OCI-LY1 (cell line): ENCODE data around the gene CDK5RAP3.

Source experiments
- H2AFZ ChIP-seq: fragments of 200-600 bp; sonication (generic), shearing (Covaris generic); 2 replicates; pipeline ENCODE4 v1.6.0; 2014; ENCODE audit warnings: antibody characterized with exemption, mild to moderate bottlenecking, low read length
- H3F3A ChIP-seq: fragments of 200-600 bp; sonication (generic), shearing (Covaris generic); 2 replicates; pipeline ENCODE4 v1.6.0; 2014; ENCODE audit warnings: mild to moderate bottlenecking, antibody characterized with exemption, low read length, moderate library complexity; ENCODE audit not compliant: insufficient read depth
- H3K27ac ChIP-seq: fragments of 200-600 bp; sonication (generic); 2 replicates; pipeline ENCODE4 v1.5.1; 2014; ENCODE audit warnings: low read length, mixed run types, mild to moderate bottlenecking, low read depth; ENCODE audit not compliant: poor library complexity, severe bottlenecking
- H3K27me3 ChIP-seq: fragments of 200-600 bp; sonication (generic); 2 replicates; pipeline ENCODE4 v1.6.0; 2014; ENCODE audit warnings: antibody characterized with exemption, mild to moderate bottlenecking, low read length, moderate library complexity; ENCODE audit not compliant: insufficient read depth
- H3K36me3 ChIP-seq: fragments of 200-600 bp; sonication (generic); 2 replicates; pipeline ENCODE4 v1.6.1; 2014; ENCODE audit warnings: mild to moderate bottlenecking, antibody characterized with exemption, low read length, moderate library complexity, mixed read lengths; ENCODE audit not compliant: insufficient read depth
- H3K4me1 ChIP-seq: fragments of 200-600 bp; sonication (generic); 2 replicates; pipeline ENCODE4 v1.5.1; 2014; ENCODE audit warnings: mild to moderate bottlenecking, low read length, moderate library complexity; ENCODE audit not compliant: insufficient read depth, severe bottlenecking
- H3K4me2 ChIP-seq: fragments of 200-600 bp; sonication (generic), shearing (Covaris generic); 2 replicates; pipeline ENCODE4 v1.6.1; 2014; ENCODE audit warnings: low read length
- H3K4me3 ChIP-seq: fragments of 200-600 bp; sonication (generic); 2 replicates; pipeline ENCODE4 v1.5.1; 2014; ENCODE audit warnings: low read length, low read depth, mild to moderate bottlenecking, mixed read lengths; ENCODE audit not compliant: poor library complexity, severe bottlenecking
- H3K79me2 ChIP-seq: fragments of 200-600 bp; shearing (Covaris generic); 2 replicates; pipeline ENCODE4 v1.6.1; 2016; ENCODE audit warnings: mixed run types, low read length, mixed read lengths; ENCODE audit not compliant: insufficient read depth
- H3K9ac ChIP-seq: fragments of 200-600 bp; sonication (generic), shearing (Covaris generic); 2 replicates; pipeline ENCODE4 v1.6.1; 2014; ENCODE audit warnings: mild to moderate bottlenecking, low read length, mixed read lengths
- H3K9me2 ChIP-seq: fragments of 200-600 bp; sonication (generic), shearing (Covaris generic); 2 replicates; pipeline ENCODE4 v1.6.1; 2014; ENCODE audit warnings: low read depth, mild to moderate bottlenecking, low read length, mixed read lengths
- H3K9me3 ChIP-seq: fragments of 200-600 bp; shearing (Covaris generic); 2 replicates; pipeline ENCODE4 v1.6.1; 2014; ENCODE audit warnings: low read length, mixed read lengths
- H4K20me1 ChIP-seq: fragments of 200-600 bp; sonication (generic), shearing (Covaris generic); 2 replicates; pipeline ENCODE4 v1.6.0; 2016; ENCODE audit warnings: mild to moderate bottlenecking, low read length; ENCODE audit not compliant: insufficient read depth
- CTCF ChIP-seq: fragments of 200-600 bp; sonication (generic), shearing (Covaris generic); IDR thresholded peaks from 2 replicates; pipeline ENCODE4 v1.5.1; 2017; ENCODE audit warnings: mild to moderate bottlenecking, antibody characterized with exemption, low read length, moderate library complexity, mixed read lengths
- EZH2 ChIP-seq: fragments of 200-600 bp; sonication (generic), shearing (Covaris generic); IDR thresholded peaks from 2 replicates; pipeline ENCODE4 v1.8.0; 2017; ENCODE audit warnings: borderline replicate concordance, mixed run types, mild to moderate bottlenecking, antibody characterized with exemption, low read length, moderate library complexity, mixed read lengths

Gene CDK5RAP3

GRCh38 chr17:47989159-47989558 is 18.2 kb downstream of the CDK5RAP3 start:
- Histone ChIP-seq H3K4me1 (no peaks in the 10 kb centered on the region), H4K20me1 (no peaks in the 10 kb centered on the region), H3F3A (no peaks in the 10 kb centered on the region), H3K27ac (no peak overlapping the region), H3K79me2 (no peaks in the 10 kb centered on the region), H2AFZ (no peak overlapping the region), H3K9me3 (no peaks in the 10 kb centered on the region), H3K4me3 (no peak overlapping the region), H3K27me3 (no peaks in the 10 kb centered on the region), H3K9me2 (no peaks in the 10 kb centered on the region), H3K9ac (no peak overlapping the region), H3K4me2 (no peak overlapping the region), H3K36me3 (peaks cover 7% of the 10 kb centered on the region; the same call in 1 of the 2 replicates)
- TF ChIP-seq EZH2 (no peak), CTCF (no peak)

- Histone ChIP-seq H3K4me1 (no peaks in the 10 kb centered on the region), H3K9me3 (no peaks in the 10 kb centered on the region), H3K9me2 (no peaks in the 10 kb centered on the region), H3K9ac (no peak overlapping the region), H2AFZ (no peak overlapping the region), H3K79me2 (no peaks in the 10 kb centered on the region), H4K20me1 (no peaks in the 10 kb centered on the region), H3K36me3 (peaks cover 2% of the 10 kb centered on the region; the same call in 1 of the 2 replicates), H3K4me2 (no peak overlapping the region), H3K4me3 (no peak overlapping the region), H3K27me3 (no peaks in the 10 kb centered on the region), H3F3A (no peaks in the 10 kb centered on the region), H3K27ac (no peak overlapping the region)
- TF ChIP-seq CTCF (no peak), EZH2 (no peak)
These were observed 18.8 kb downstream of the CDK5RAP3 start for GRCh38 chr17:47989700-47990099.

- Histone ChIP-seq H3K9me2 (no peaks in the 10 kb centered on the region), H3K9me3 (no peaks in the 10 kb centered on the region), H3K79me2 (no peaks in the 10 kb centered on the region), H3K4me1 (no peaks in the 10 kb centered on the region), H3F3A (no peaks in the 10 kb centered on the region), H3K27ac (no peak overlapping the region), H3K4me2 (no peak overlapping the region), H3K36me3 (no peaks in the 10 kb centered on the region), H3K4me3 (no peak overlapping the region), H2AFZ (no peak overlapping the region), H4K20me1 (no peaks in the 10 kb centered on the region), H3K27me3 (no peaks in the 10 kb centered on the region; the same call in 1 of the 2 replicates), H3K9ac (no peak overlapping the region)
- TF ChIP-seq CTCF, result no peak
- no peak for TF ChIP-seq EZH2
These were observed 20.2 kb downstream of the CDK5RAP3 start for GRCh38 chr17:47990962-47991731.
